H1 (cell line): ENCODE data around the gene ECI2. TPM values are rescaled to one million over a fixed set of nuclear protein-coding genes. Genes with fewer than 3 reads are reported as not detected.

Experiments
- CEBPB ChIP-seq: IDR thresholded peaks from 2 replicates; pipeline ENCODE4 v1.6.1; 2012; ENCODE audit warnings: low read depth, low read length
- POLR2A ChIP-seq, 2 experiments: IDR thresholded peaks; 1 replicate in 1 of 2; 2 replicates in 1 of 2; pipeline ENCODE4 v1.6.1; 2011; ENCODE audit warnings: low read depth in 2 of 2, low read length in 2 of 2, mild to moderate bottlenecking in 2 of 2; ENCODE audit errors: control extremely low read depth in 1 of 2
- SRF ChIP-seq: IDR thresholded peaks from 2 replicates; pipeline ENCODE4 v1.6.1; 2011; ENCODE audit warnings: mild to moderate bottlenecking, low read depth, low read length, moderate library complexity
- polyA plus RNA-seq, 7 experiments: library from polyadenylated mRNA; depleted of rRNA in 3 of 7; stranded (reverse) in 5 of 7; unstranded in 2 of 7; fragments of >200 nt in 5 of 7; fragments of 200-250 nt in 2 of 7; gene quantifications; 1 replicate in 5 of 7; 2 replicates in 1 of 7; 4 replicates in 1 of 7; pipeline versions ENCODE4 v1.2.1 to v1.2.3, GENCODE V29; 2011 to 2013; ENCODE audit warnings: missing spikeins in 2 of 7, mixed read lengths in 2 of 7
- total RNA-seq: library from RNA; stranded (reverse); fragmentation: NEBNext Ultra II Directional; extraction: Animal tissue kit (Norgen Biotek cat#: 25700); gene quantifications from 2 replicates; pipeline ENCODE4 v1.2.1, GENCODE V29; 2021

ECI2 gene
- total and polyA plus RNA-seq, 2 of the 8 experiments (the other 6 are each of a cell fraction or from before 2014, with no cell fraction given): 40.4 to 70.8 TPM

GRCh38 chr6:4129446-4129845 lies 5.9 kb downstream of the ECI2 start (continued):
- TF ChIP-seq POLR2A (IDR thresholded peaks at IDR 0.05; ENCODE audit: control extremely low read depth in 1 of 2, low read depth in 2 of 2, low read length in 2 of 2) (no peak), CEBPB (no peak), SRF (no peak)
- TF ChIP-seq, all 59 proteins: peak for 0
